ENCODE results near the gene MAP7D3.
A peak's percentile ranks its signal among the peaks of the same experiment; 100 is the strongest.

Gene MAP7D3

DNA sequence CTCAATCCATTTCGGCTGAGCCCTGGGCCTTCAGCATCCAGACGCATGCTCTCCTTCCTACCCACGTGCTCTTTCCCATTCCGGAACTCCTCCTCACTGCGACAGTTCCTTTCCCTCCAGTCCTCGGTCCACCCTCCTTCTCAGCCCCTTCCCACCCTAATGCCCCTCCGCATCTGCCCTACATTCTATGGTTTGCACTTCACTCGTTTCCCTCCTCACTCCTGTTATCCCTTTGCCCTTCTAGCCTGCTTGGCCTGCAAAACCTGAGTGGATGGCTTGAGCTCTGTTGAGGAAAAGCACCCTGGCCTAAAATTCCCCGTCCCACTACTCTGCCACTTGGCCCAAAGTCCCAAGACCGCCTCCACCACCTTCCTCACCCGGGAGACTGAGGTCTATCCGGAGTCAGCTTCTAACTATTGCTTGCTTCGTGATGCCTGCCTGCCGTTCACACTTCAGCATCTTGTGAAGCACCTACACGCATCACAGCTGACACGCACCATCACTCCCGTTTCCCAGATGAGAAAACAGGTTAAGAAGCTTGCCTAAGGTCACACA is 38.6 kb downstream of the MAP7D3 start:
- no peak overlapping the region for H3K4me3 ChIP-seq (ENCODE audit: low read depth, low read length)

DNA sequence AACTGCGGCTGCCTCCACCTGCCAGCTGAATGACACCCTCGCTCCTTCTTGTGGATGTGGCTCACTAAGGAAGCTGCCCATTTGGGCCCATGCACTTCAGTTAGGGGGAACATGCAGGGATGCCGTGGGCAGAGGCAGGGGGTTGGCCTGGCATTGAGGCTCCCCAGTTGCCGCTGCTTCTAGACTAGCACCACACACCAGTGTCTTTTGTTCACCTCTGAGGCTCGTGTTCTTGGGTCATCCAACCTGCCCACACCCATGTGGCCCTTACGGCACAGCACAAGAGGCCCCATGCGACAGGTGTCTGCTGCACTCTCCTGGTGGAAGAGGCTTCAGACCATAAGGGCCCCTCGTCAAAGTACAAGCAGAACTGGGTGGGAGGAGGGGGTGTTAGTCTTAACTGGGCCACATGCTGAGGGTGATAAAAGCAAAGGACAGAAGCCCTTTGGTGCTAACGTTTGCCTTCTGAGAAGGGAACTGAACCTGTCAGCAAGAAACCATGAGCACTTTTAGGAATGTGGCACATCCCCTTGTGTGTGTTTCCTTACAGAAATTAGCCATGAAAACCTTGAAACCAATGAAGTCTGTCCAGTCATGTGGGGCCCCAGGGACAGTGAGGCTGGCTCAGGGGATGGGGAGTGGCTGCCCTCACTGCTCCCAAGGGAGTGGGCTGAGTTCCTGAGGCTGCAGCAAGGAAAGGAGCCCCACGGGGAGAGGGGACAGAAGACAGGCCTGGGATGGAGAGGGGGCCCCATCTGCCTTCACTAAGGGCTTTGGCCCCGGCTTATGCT is 39.2 kb downstream of the MAP7D3 start:
- TF ChIP-seq, protein P1, sequence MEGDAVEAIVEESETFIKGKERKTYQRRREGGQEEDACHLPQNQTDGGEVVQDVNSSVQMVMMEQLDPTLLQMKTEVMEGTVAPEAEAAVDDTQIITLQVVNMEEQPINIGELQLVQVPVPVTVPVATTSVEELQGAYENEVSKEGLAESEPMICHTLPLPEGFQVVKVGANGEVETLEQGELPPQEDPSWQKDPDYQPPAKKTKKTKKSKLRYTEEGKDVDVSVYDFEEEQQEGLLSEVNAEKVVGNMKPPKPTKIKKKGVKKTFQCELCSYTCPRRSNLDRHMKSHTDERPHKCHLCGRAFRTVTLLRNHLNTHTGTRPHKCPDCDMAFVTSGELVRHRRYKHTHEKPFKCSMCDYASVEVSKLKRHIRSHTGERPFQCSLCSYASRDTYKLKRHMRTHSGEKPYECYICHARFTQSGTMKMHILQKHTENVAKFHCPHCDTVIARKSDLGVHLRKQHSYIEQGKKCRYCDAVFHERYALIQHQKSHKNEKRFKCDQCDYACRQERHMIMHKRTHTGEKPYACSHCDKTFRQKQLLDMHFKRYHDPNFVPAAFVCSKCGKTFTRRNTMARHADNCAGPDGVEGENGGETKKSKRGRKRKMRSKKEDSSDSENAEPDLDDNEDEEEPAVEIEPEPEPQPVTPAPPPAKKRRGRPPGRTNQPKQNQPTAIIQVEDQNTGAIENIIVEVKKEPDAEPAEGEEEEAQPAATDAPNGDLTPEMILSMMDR (IDR thresholded peaks at IDR 0.05; ENCODE audit: low read depth, low read length, missing control alignments), result no peak
- H3K4me3 ChIP-seq (ENCODE audit: low read depth, low read length), result no peak overlapping the region

More for the DNA sequence above, 38.6 kb downstream of the MAP7D3 start:
- DNase-seq (ENCODE audit: low read depth), result no peak
- TF ChIP-seq, protein P1 (IDR thresholded peaks at IDR 0.05; ENCODE audit: low read depth, low read length, missing control alignments), result no peak

DNA sequence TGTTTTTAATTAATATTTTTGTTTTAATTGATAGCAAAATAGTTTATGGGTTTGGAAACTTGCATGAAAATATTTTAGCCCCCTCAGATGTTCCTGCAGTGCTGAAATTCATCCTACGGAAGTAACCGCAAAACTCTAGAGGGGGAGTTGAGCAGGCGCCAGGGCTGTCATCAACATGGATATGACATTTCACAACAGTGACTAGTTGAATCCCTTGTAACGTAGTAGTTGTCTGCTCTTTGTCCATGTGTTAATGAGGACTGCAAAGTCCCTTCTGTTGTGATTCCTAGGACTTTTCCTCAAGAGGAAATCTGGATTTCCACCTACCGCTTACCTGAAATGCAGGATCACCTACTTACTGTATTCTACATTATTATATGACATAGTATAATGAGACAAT is 40.4 kb downstream of the MAP7D3 start:
- TF ChIP-seq, protein P1 (IDR thresholded peaks at IDR 0.05; ENCODE audit: low read depth, low read length, missing control alignments), result no peak

More for the DNA sequence above, 39.2 kb downstream of the MAP7D3 start:
- DNase-seq (ENCODE audit: low read depth), result no peak

DNA sequence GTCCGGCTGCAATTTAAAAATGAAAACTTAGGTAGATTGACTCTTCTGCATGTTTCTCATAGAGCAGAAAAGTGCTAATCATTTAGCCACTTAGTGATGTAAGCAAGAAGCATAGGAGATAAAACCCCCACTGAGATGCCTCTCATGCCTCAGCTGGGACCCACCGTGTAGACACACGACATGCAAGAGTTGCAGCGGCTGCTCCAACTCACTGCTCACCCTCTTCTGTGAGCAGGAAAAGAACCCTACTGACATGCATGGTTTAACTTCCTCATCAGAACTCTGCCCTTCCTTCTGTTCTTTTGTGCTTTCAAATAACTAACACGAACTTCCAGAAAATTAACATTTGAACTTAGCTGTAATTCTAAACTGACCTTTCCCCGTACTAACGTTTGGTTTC is 41.0 kb downstream of the MAP7D3 start:
- no peak for DNase-seq (ENCODE audit: low read depth)
- TF ChIP-seq, protein P1 (IDR thresholded peaks at IDR 0.05; ENCODE audit: low read depth, low read length, missing control alignments), result no peak
- H3K4me3 ChIP-seq (ENCODE audit: low read depth, low read length), result no peak overlapping the region

More for the DNA sequence above, 40.4 kb downstream of the MAP7D3 start:
- no peak overlapping the region for H3K4me3 ChIP-seq (ENCODE audit: low read depth, low read length)
- DNase-seq (ENCODE audit: low read depth), result no peak

DNA sequence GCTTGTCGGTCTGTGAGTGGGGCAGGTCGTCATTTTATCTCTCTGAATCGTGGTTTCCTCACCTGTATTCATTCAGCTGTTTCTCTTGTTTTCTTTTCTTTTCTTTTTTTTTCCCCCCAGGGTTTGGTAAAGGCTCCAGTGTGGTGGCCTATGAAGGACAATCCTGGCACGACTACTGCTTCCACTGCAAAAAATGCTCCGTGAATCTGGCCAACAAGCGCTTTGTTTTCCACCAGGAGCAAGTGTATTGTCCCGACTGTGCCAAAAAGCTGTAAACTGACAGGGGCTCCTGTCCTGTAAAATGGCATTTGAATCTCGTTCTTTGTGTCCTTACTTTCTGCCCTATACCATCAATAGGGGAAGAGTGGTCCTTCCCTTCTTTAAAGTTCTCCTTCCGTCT is 41.4 kb downstream of the MAP7D3 start:
- TF ChIP-seq, protein P1 (IDR thresholded peaks at IDR 0.05; ENCODE audit: low read depth, low read length, missing control alignments), result no peak
- H3K4me3 ChIP-seq (ENCODE audit: low read depth, low read length), result no peak overlapping the region
- DNase-seq (ENCODE audit: low read depth), result no peak

DNA sequence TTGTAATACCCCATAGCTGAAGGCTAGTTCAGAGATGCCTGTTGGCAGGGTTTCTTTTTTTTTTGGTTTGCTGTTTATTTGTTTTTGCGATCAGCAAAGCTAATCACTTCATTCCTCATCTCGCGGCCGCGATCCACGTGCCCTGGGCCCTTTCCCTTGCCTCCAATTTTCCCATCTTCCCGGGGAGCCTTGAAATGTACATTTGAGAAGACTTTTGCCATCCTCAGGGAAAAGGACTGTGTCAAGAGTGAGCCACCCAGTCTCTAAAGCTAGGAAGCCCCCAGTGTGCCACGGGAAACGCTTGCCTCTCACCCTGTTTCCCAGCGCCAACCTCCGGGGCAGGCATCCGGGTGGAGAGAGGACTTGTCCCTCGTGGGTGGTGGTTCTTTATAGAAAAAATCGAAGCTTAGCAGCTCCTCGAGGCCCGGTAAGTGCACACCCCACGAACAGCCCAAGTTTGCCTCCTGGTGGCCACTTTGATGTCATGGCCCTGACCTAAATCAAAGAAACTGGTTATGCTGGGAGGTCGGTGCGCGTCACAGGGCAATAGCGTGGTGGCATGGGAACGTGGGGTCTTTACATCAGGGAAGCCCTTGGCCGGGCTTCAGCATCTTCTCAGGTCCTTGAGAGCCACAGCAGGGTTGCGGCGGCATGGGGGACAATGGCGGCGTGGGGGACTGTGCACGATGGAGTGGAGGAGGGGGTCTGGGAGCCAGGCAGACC is 42.0 kb downstream of the MAP7D3 start:
- TF ChIP-seq, protein P1 (IDR thresholded peaks at IDR 0.05; ENCODE audit: low read depth, low read length, missing control alignments), result peak; percentile 35
- no peak for DNase-seq (ENCODE audit: low read depth)
- H3K4me3 ChIP-seq (ENCODE audit: low read depth, low read length), result no peak overlapping the region

Data from GM12864 (cell line).